GM18951 (cell line): Measurements from ENCODE around the gene SLC16A12.
"Not testable (repeated sequence)": the region's sequence is repeated elsewhere in the genome, so short reads cannot be mapped to it uniquely, and the experiment has no call there.

Source experiments
- POLR2A ChIP-seq: IDR thresholded peaks from 4 replicates; pipeline ENCODE4 v1.6.1; 2011; ENCODE audit warnings: mild to moderate bottlenecking; ENCODE audit not compliant: insufficient read length, insufficient read depth; ENCODE audit errors: extremely low read depth
- in situ Hi-C: fragments of 300-500 bp; cut with MboI; formaldehyde crosslinking; loops from one replicate; pipeline ENCODE4 v1.12.0; 2022; ENCODE audit warnings: low sequenced_read_pairs, mixed read lengths, inconsistent platforms; ENCODE audit not compliant: unreplicated experiment

Gene SLC16A12

DNA sequence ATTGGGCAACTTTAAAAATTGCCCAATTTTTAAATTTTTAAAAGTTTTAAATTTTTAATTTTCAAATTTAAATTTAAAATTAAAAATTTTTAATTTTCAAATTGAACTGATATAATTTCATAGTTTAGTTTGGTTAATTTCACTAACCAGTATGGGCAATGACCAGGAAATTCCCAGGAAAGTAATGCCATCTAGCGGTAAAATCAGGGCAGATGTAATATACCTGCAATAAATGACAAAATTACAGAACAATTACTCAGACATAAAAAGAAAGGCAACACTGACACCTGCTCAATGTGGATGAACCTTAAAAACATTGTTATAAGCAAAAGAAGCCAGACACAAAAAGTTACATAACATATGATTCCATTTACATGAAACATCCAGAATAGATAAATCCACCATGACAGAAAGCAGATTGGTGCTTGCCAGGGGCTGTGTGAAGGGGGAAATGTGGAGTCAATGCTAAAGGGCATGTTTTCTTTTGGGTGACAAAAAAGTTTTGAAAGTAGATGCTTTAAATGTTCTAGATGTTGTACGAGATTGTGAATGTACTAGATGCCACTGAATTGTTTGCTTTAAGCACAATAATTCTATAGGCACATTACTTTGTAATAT is 28.6 kb upstream of the SLC16A12 start:
- in situ Hi-C loops: loop anchor here (5.0 to 10.0 kb wide), 2 partner anchors 137 to 309 kb away; partner anchors contain the start of gene LIPA
- no peak for TF ChIP-seq POLR2A

- in situ Hi-C loops: loop anchor here (5.0 to 10.0 kb wide), 2 partner anchors 136 to 309 kb away; partner anchors contain the start of gene LIPA
- no peak for TF ChIP-seq POLR2A
Observed at GRCh38 chr10:89563311-89563710, 27.9 kb upstream of the SLC16A12 start.

GRCh38 chr10:89556600-89556999 is 21.2 kb upstream of the SLC16A12 start:
- no peak for TF ChIP-seq POLR2A
- in situ Hi-C loops: no loop called here

GRCh38 chr10:89555688-89556445 is 20.5 kb upstream of the SLC16A12 start:
- no peak for TF ChIP-seq POLR2A
- in situ Hi-C loops: no loop called here

DNA sequence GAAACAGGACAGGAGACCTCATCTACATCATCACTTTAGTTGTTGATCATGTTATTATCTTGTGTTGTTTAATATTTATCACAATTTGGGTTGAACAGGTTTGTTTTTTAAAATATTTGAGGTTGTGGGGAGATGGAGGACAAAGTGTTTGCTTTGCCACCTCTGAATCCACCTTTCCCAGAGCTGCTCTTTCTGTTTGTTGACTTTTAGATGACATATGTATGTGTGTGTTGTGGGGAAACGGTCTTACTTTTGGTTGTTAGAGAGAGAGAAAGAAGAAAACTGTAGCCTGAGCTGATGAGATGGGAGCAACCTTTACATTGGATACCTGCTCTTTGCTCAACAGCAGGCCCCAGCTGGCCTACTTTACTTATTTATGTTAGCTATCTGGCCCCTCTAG is 19.0 kb upstream of the SLC16A12 start:
- TF ChIP-seq POLR2A: no peak
- in situ Hi-C loops: no loop called here

GRCh38 chr10:89553064-89553734 is 17.8 kb upstream of the SLC16A12 start:
- no peak for TF ChIP-seq POLR2A
- in situ Hi-C loops: no loop called here

GRCh38 chr10:89552213-89552612 is 16.8 kb upstream of the SLC16A12 start:
- in situ Hi-C loops: no loop called here
- TF ChIP-seq POLR2A: no peak

DNA sequence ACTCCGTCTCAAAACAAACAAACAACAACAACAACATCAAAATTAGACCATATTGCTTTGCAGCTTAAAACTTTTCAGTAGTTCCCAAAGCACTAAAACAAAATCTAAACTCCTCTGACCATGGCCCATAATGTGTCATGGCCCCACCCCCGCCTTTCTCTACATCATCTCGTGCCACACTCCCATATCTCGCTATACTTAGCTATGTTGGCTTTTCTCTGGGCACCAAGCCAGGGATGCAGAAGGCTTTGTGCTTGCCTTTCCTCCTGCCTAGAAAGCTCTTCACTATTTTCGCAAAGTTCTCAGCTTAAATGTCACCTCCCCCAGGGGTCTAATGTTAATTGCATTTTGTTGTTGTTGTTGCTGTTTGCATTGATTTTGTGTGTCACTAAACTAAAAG is 15.1 kb upstream of the SLC16A12 start:
- no peak for TF ChIP-seq POLR2A
- in situ Hi-C loops: no loop called here

DNA sequence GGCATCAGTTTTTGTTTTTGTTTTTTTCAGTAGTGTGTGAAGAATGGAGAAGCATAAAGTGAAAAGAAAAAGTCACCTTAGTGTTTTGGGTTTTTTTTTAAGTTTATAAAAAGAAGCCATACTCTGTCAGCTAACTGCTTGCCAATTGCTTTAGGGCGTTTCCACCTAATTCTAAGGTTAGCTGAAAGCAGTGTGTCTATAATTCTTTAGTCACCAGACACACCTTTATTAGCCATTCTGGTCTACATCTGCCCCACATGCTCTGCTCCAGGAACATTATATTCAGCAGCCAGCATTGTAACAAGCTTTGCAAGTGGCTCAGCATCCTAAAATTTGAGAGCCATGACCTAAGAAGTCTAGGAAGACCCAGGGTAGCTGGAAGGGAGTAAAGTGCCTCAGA is 14.1 kb upstream of the SLC16A12 start:
- no peak for TF ChIP-seq POLR2A
- in situ Hi-C loops: no loop called here

DNA sequence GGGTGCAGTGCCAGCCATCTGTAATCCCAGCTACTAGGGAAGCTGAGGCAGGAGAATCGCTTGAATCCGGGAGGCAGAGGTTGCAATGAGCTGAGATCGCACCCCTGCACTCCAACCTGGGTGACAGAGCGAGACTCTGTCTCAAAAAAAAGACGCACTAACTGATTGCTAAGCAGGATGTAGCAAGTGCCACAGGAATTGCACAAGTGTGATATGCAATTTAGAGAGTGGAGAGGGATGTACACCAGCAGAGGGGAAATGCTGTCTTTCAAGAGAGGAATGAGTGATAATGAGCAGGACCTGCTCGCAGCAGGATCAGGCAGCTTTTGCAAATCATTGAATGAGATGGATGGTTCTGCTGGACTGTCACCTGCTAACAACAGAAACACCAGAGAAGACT is 13.3 kb upstream of the SLC16A12 start:
- in situ Hi-C loops: no loop called here
- TF ChIP-seq POLR2A: no peak

DNA sequence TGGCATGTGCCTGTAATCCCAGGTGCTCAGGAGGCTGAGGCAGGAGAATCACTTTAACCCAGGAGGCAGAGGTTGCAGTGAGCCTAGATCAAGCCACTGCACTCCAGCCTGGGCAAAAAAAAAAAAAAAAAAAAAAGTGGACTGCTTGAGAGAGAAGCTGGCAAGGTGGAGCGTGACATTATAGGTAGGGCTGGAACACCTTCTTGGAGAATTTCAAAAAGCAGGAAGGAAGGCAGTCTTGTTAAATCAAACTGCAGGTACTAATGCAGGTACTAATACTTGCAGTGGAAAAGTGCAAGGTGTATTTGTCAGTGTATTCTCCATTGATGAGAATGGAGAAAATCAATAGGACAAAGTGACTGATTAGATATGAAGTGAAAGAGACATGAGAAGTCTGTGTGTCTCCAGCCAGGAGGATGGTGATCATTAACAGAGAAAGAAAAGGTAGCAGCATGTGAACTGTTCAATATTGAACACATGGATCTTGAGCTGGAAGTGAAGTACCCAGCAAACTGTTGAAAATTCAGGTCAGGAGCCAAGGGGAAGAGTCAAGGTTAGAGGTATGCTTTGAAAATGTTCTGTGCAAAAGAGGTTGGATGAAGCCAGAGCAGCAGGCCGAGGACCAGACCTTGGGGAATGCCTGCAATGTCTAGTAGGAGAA is 12.6 kb upstream of the SLC16A12 start:
- TF ChIP-seq POLR2A: no peak
- in situ Hi-C loops: no loop called here

DNA sequence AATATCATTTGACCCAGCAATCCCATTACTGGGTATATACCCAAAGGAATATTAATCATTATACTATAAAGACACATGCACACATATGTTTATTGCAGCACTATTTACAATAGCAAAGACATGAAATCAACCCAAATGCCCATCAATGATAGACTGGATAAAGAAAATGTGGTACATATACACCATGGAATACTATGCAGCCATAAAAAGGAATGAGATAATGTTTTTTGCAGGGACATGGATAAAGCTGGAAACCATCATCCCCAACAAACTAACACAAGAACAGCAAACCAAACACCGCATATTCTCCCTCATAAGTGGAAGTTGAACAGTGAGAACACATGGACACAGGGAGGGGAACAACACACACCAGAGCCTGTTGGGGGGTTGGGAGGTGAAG is 11.3 kb upstream of the SLC16A12 start:
- in situ Hi-C loops: not testable (repeated sequence)

DNA sequence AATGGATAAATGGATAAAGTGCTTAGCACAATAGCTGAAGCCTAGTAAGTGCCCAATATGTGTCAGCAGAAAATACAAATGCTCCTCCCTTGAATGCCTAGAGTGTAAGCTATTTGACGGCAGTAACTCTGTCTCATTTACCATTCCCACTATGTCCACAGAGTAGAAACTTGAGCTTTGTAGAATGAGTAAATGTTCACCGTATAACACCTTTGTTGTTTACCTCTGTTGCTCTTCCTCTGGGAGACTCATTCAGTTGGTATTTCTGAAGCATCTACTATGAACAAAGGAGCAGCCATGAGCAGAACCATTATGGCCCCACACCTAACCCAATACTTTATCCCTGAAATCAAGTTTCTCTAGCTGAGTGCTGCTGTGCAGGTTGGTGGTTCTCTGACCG is 8.4 kb upstream of the SLC16A12 start:
- in situ Hi-C loops: no loop called here
- TF ChIP-seq POLR2A: no peak
